Measurements from ENCODE around the gene CLSTN1.

Gene CLSTN1

GRCh38 chr1:9848022-9848421, 24.3 kb upstream of the CLSTN1 start:
- ChIA-PET POLR2A (no interaction called here), CTCF (interaction anchor here (1.3 to 2.1 kb wide), 3 partner anchors 14 to 221 kb away, joined by 4 to 7 read pairs (median 4); no protein-coding TSS in a partner anchor)
- H3K4me3 ChIP-seq (ENCODE audit: low read depth, low read length): no peak overlapping the region
- TF ChIP-seq CTCF (IDR thresholded peaks at IDR 0.05; ENCODE audit: insufficient read depth, low read length, missing control alignments): no peak
- no peak for DNase-seq (ENCODE audit: low read depth, low spot score)

- CTCF ChIA-PET: interaction anchor here (1.3 to 2.1 kb wide), 3 partner anchors 14 to 220 kb away, joined by 4 to 7 read pairs (median 4); no protein-coding TSS in a partner anchor
- TF ChIP-seq CTCF (IDR thresholded peaks at IDR 0.05; ENCODE audit: insufficient read depth, low read length, missing control alignments): no peak
- H3K4me3 ChIP-seq (ENCODE audit: low read depth, low read length): no peak overlapping the region
- no peak for DNase-seq (ENCODE audit: low read depth, low spot score)
- POLR2A ChIA-PET: no interaction called here
These were observed 23.5 kb upstream of the CLSTN1 start for GRCh38 chr1:9847269-9847668.

GRCh38 chr1:9846611-9847171, 22.9 kb upstream of the CLSTN1 start:
- DNase-seq (ENCODE audit: low read depth, low spot score): no peak
- H3K4me3 ChIP-seq (ENCODE audit: low read depth, low read length): no peak overlapping the region
- ChIA-PET POLR2A (no interaction called here), CTCF (interaction anchor here (1.3 to 2.1 kb wide), 3 partner anchors 15 to 220 kb away, joined by 4 to 7 read pairs (median 4); no protein-coding TSS in a partner anchor)
- no peak for TF ChIP-seq CTCF (IDR thresholded peaks at IDR 0.05; ENCODE audit: insufficient read depth, low read length, missing control alignments)

GRCh38 chr1:9845914-9846313, 22.1 kb upstream of the CLSTN1 start:
- no peak for DNase-seq (ENCODE audit: low read depth, low spot score)
- CTCF ChIA-PET: interaction anchor here (1.3 to 2.4 kb wide), 2 partner anchors 13 to 29 kb away, joined by 4 to 6 read pairs; no protein-coding TSS in a partner anchor
- POLR2A ChIA-PET: no interaction called here
- no peak overlapping the region for H3K4me3 ChIP-seq (ENCODE audit: low read depth, low read length)
- TF ChIP-seq CTCF (IDR thresholded peaks at IDR 0.05; ENCODE audit: insufficient read depth, low read length, missing control alignments): no peak

GRCh38 chr1:9844756-9845155, 21.0 kb upstream of the CLSTN1 start:
- CTCF ChIA-PET: interaction anchor here (1.1 to 2.4 kb wide), 4 partner anchors 7 to 30 kb away, joined by 3 to 6 read pairs (median 4); no protein-coding TSS in a partner anchor
- H3K4me3 ChIP-seq (ENCODE audit: low read depth, low read length): no peak overlapping the region
- POLR2A ChIA-PET: no interaction called here
- no peak for TF ChIP-seq CTCF (IDR thresholded peaks at IDR 0.05; ENCODE audit: insufficient read depth, low read length, missing control alignments)
- DNase-seq (ENCODE audit: low read depth, low spot score): no peak

GRCh38 chr1:9844106-9844505, 20.3 kb upstream of the CLSTN1 start:
- CTCF ChIA-PET: interaction anchor here (0.6 to 2.4 kb wide), 4 partner anchors 8 to 83 kb away, joined by 3 to 6 read pairs (median 3); no protein-coding TSS in a partner anchor
- no peak overlapping the region for H3K4me3 ChIP-seq (ENCODE audit: low read depth, low read length)
- TF ChIP-seq CTCF (IDR thresholded peaks at IDR 0.05; ENCODE audit: insufficient read depth, low read length, missing control alignments): no peak
- no peak for DNase-seq (ENCODE audit: low read depth, low spot score)
- POLR2A ChIA-PET: no interaction called here
